ENCODE data around the gene MAST4.

- TF ChIP-seq, protein P1, sequence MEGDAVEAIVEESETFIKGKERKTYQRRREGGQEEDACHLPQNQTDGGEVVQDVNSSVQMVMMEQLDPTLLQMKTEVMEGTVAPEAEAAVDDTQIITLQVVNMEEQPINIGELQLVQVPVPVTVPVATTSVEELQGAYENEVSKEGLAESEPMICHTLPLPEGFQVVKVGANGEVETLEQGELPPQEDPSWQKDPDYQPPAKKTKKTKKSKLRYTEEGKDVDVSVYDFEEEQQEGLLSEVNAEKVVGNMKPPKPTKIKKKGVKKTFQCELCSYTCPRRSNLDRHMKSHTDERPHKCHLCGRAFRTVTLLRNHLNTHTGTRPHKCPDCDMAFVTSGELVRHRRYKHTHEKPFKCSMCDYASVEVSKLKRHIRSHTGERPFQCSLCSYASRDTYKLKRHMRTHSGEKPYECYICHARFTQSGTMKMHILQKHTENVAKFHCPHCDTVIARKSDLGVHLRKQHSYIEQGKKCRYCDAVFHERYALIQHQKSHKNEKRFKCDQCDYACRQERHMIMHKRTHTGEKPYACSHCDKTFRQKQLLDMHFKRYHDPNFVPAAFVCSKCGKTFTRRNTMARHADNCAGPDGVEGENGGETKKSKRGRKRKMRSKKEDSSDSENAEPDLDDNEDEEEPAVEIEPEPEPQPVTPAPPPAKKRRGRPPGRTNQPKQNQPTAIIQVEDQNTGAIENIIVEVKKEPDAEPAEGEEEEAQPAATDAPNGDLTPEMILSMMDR (IDR thresholded peaks at IDR 0.05) = no peak
- TF ChIP-seq POLR2A (IDR thresholded peaks at IDR 0.05) = no peak
Measured at GRCh38 chr5:66987540-66987939, 391.3 kb downstream of the MAST4 start.

All from uterus (tissue), 2 donors.